SH-SY5Y (cell line): ENCODE results near the gene MCRIP1.

ENCODE experiments used
- GATA2 ChIP-seq: IDR thresholded peaks from 2 replicates; pipeline ENCODE4 v1.6.1; 2011; ENCODE audit warnings: mild to moderate bottlenecking, low read depth, low read length
- GATA3 ChIP-seq: IDR thresholded peaks from 2 replicates; pipeline ENCODE4 v1.6.1; 2011; ENCODE audit warnings: low read depth, mild to moderate bottlenecking, low read length, moderate library complexity

- no peak for TF ChIP-seq GATA2
- TF ChIP-seq GATA3, result no peak
Observed at GRCh38 chr17:81807210-81807719, 25.8 kb downstream of the MCRIP1 start.
